GM23338 (cell line): ENCODE measurements around the gene CNNM1. TPM values are rescaled to one million over a fixed set of nuclear protein-coding genes. Genes with fewer than 3 reads are reported as not detected.

Source experiments
- ATAC-seq: fragments of 200-7000 bp; cut with Tn5 transposase; 3 replicates; pipeline ENCODE4 v1.9.1; 2020
- DNase-seq: peaks from one replicate; pipeline ENCODE4 v3.0.0-alpha.2; 2015; ENCODE audit warnings: low spot score
- H2AFZ ChIP-seq: fragments of 200-600 bp; sonication (generic); 2 replicates; pipeline ENCODE4 v1.8.0; 2016; ENCODE audit warnings: antibody characterized with exemption, mild to moderate bottlenecking, moderate library complexity
- H3F3A ChIP-seq: fragments of 200-600 bp; sonication (generic); replicated peaks from 2 replicates; pipeline ENCODE4 v1.8.0; 2017; ENCODE audit warnings: antibody characterized with exemption, mixed run types, low read depth
- H3K27ac ChIP-seq: fragments of 200-600 bp; sonication (generic); 2 replicates; pipeline ENCODE4 v1.6.1; 2016; ENCODE audit warnings: low read depth
- H3K27me3 ChIP-seq: fragments of 200-600 bp; sonication (generic); 2 replicates; pipeline ENCODE4 v1.8.0; 2016; ENCODE audit warnings: mild to moderate bottlenecking, mixed run types, moderate library complexity; ENCODE audit not compliant: insufficient read depth
- H3K36me3 ChIP-seq: fragments of 200-600 bp; sonication (generic); 2 replicates; pipeline ENCODE4 v1.8.0; 2016; ENCODE audit warnings: mild to moderate bottlenecking; ENCODE audit not compliant: insufficient read depth
- H3K4me1 ChIP-seq: fragments of 200-600 bp; sonication (generic); 2 replicates; pipeline ENCODE4 v1.8.0; 2016; ENCODE audit warnings: mild to moderate bottlenecking, moderate library complexity; ENCODE audit not compliant: insufficient read depth
- H3K4me2 ChIP-seq: fragments of 200-600 bp; sonication (generic); 2 replicates; pipeline ENCODE4 v1.7.1; 2017; ENCODE audit warnings: mixed run types
- H3K4me3 ChIP-seq: fragments of 200-600 bp; sonication (generic); 2 replicates; pipeline ENCODE4 v1.6.1; 2016; ENCODE audit warnings: mixed run types
- H3K79me2 ChIP-seq: fragments of 200-600 bp; sonication (generic); replicated peaks from 2 replicates; pipeline ENCODE4 v1.8.0; 2017; ENCODE audit warnings: mild to moderate bottlenecking; ENCODE audit not compliant: insufficient read depth
- H3K9me2 ChIP-seq: fragments of 200-600 bp; sonication (generic); 2 replicates; pipeline ENCODE4 v1.8.0; 2017; ENCODE audit not compliant: insufficient read depth
- H4K20me1 ChIP-seq: fragments of 200-600 bp; sonication (generic); replicated peaks from 2 replicates; pipeline ENCODE4 v1.8.0; 2017; ENCODE audit warnings: mild to moderate bottlenecking; ENCODE audit not compliant: insufficient read depth
- H3K27ac Mint-ChIP-seq: 2 replicates; pipeline ENCODE4 v1.8.0; 2020; ENCODE audit warnings: inconsistent platforms, mild to moderate bottlenecking, moderate library complexity, mixed read lengths
- H3K27me3 Mint-ChIP-seq: 3 replicates; pipeline ENCODE4 v1.8.0; 2022; ENCODE audit warnings: low read depth, mild to moderate bottlenecking, moderate library complexity, mixed read lengths, inconsistent platforms; ENCODE audit not compliant: insufficient read depth, poor library complexity
- H3K36me3 Mint-ChIP-seq: 3 replicates; pipeline ENCODE4 v1.8.0; 2021; ENCODE audit warnings: low read depth, mild to moderate bottlenecking, inconsistent platforms, moderate library complexity, mixed read lengths
- H3K4me1 Mint-ChIP-seq: 3 replicates; pipeline ENCODE4 v1.8.0; 2020; ENCODE audit warnings: mild to moderate bottlenecking, inconsistent platforms, mixed read lengths
- H3K4me3 Mint-ChIP-seq: 3 replicates; pipeline ENCODE4 v1.8.0; 2021; ENCODE audit warnings: moderate library complexity, mild to moderate bottlenecking, inconsistent platforms, mixed read lengths
- H3K9me3 Mint-ChIP-seq: 3 replicates; pipeline ENCODE4 v1.8.0; 2020; ENCODE audit warnings: moderate library complexity, mild to moderate bottlenecking, inconsistent platforms, mixed read lengths
- STAT1 ChIP-seq: IDR thresholded peaks from one replicate; pipeline ENCODE4 v1.6.1; 2016; ENCODE audit warnings: antibody characterized with exemption; ENCODE audit not compliant: unreplicated experiment
- ZNF331 ChIP-seq: fragments of 250-450 bp; sonication (Bioruptor Pico); IDR thresholded peaks from 2 replicates; pipeline ENCODE4 v1.5.0; 2020; ENCODE audit warnings: low read depth, mild to moderate bottlenecking, moderate library complexity
- polyA plus RNA-seq: library from polyadenylated mRNA; unstranded; fragments of >200 nt; fragmentation: Nextera tagmentation; extraction: Ambion mirVana; gene quantifications from 2 replicates; pipeline ENCODE4 v1.2.1, GENCODE V29; 2016
- total RNA-seq: library from RNA; depleted of rRNA; stranded (reverse); fragments of >200 nt; shearing (Covaris generic); gene quantifications from 2 replicates; pipeline ENCODE4 v1.2.3, GENCODE V29; 2014
- TF ChIP-seq, protein P1 (sequence below): fragments of 250-450 bp; sonication (Bioruptor Pico); IDR thresholded peaks from 2 replicates; pipeline ENCODE4 v1.5.0; 2020; ENCODE audit warnings: mild to moderate bottlenecking, moderate library complexity
- TF ChIP-seq, protein P2 (sequence below): IDR thresholded peaks from one replicate; pipeline ENCODE4 v1.6.1; 2018; ENCODE audit warnings: antibody characterized with exemption; ENCODE audit not compliant: unreplicated experiment
- TF ChIP-seq, protein P3 (sequence below), 2 experiments: fragments of 200-600 bp in 1 of 2; sonication (generic) in 1 of 2; conservative IDR thresholded peaks; 2 replicates each; pipeline versions ENCODE4 v1.5.1 to v1.6.1; 2016 to 2017; ENCODE audit warnings: antibody characterized with exemption in 2 of 2, low read depth in 2 of 2, mild to moderate bottlenecking in 2 of 2, moderate library complexity in 1 of 2

CNNM1 gene
- total and polyA plus RNA-seq, 2 experiments from 2014 or later: 0.52 to 0.90 TPM

DNA sequence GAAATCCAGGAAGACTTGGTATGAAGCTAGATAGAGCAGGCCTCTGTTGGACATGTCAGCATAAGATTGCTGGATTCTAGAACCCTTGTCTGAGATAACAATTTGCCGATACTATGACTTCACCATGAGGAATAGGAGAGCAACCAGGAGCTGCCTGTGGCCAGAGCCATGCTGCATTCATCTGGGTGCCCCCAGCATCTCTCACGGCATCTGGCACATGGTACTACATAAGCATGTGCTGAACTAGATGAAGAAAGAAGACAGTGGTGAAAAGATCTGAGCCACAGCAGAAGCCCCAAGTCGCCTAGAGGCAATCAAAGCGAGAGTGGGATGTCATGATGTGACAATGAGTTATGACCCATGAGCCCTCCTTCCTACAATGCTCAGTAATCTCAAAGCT is 81.7 kb downstream of the CNNM1 start:
- H3K27ac Mint-ChIP-seq: no peak overlapping the region
- no peaks in the 10 kb centered on the region for H3F3A ChIP-seq
- H3K79me2 ChIP-seq: peaks cover 10% of the 10 kb centered on the region
- DNase-seq (no peak), ATAC-seq (no peak)
- H3K4me1 Mint-ChIP-seq: peaks cover 13% of the 10 kb centered on the region; the same call in 2 of the 3 replicates
- H3K9me2 ChIP-seq: no peaks in the 10 kb centered on the region
- TF ChIP-seq ZNF331 (CRISPR knock-in tag) (no peak), STAT1 (no peak)
- TF ChIP-seq, protein P1, sequence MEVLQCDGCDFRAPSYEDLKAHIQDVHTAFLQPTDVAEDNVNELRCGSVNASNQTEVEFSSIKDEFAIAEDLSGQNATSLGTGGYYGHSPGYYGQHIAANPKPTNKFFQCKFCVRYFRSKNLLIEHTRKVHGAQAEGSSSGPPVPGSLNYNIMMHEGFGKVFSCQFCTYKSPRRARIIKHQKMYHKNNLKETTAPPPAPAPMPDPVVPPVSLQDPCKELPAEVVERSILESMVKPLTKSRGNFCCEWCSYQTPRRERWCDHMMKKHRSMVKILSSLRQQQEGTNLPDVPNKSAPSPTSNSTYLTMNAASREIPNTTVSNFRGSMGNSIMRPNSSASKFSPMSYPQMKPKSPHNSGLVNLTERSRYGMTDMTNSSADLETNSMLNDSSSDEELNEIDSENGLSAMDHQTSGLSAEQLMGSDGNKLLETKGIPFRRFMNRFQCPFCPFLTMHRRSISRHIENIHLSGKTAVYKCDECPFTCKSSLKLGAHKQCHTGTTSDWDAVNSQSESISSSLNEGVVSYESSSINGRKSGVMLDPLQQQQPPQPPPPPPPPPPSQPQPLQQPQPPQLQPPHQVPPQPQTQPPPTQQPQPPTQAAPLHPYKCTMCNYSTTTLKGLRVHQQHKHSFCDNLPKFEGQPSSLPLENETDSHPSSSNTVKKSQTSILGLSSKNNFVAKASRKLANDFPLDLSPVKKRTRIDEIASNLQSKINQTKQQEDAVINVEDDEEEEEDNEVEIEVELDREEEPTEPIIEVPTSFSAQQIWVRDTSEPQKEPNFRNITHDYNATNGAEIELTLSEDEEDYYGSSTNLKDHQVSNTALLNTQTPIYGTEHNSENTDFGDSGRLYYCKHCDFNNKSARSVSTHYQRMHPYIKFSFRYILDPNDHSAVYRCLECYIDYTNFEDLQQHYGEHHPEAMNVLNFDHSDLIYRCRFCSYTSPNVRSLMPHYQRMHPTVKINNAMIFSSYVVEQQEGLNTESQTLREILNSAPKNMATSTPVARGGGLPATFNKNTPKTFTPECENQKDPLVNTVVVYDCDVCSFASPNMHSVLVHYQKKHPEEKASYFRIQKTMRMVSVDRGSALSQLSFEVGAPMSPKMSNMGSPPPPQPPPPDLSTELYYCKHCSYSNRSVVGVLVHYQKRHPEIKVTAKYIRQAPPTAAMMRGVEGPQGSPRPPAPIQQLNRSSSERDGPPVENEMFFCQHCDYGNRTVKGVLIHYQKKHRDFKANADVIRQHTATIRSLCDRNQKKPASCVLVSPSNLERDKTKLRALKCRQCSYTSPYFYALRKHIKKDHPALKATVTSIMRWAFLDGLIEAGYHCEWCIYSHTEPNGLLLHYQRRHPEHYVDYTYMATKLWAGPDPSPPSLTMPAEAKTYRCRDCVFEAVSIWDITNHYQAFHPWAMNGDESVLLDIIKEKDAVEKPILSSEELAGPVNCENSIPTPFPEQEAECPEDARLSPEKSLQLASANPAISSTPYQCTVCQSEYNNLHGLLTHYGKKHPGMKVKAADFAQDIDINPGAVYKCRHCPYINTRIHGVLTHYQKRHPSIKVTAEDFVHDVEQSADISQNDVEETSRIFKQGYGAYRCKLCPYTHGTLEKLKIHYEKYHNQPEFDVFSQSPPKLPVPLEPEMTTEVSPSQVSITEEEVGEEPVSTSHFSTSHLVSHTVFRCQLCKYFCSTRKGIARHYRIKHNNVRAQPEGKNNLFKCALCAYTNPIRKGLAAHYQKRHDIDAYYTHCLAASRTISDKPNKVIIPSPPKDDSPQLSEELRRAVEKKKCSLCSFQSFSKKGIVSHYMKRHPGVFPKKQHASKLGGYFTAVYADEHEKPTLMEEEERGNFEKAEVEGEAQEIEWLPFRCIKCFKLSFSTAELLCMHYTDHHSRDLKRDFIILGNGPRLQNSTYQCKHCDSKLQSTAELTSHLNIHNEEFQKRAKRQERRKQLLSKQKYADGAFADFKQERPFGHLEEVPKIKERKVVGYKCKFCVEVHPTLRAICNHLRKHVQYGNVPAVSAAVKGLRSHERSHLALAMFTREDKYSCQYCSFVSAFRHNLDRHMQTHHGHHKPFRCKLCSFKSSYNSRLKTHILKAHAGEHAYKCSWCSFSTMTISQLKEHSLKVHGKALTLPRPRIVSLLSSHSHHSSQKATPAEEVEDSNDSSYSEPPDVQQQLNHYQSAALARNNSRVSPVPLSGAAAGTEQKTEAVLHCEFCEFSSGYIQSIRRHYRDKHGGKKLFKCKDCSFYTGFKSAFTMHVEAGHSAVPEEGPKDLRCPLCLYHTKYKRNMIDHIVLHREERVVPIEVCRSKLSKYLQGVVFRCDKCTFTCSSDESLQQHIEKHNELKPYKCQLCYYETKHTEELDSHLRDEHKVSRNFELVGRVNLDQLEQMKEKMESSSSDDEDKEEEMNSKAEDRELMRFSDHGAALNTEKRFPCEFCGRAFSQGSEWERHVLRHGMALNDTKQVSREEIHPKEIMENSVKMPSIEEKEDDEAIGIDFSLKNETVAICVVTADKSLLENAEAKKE (CRISPR knock-in tag): no peak
- TF ChIP-seq, protein P2, sequence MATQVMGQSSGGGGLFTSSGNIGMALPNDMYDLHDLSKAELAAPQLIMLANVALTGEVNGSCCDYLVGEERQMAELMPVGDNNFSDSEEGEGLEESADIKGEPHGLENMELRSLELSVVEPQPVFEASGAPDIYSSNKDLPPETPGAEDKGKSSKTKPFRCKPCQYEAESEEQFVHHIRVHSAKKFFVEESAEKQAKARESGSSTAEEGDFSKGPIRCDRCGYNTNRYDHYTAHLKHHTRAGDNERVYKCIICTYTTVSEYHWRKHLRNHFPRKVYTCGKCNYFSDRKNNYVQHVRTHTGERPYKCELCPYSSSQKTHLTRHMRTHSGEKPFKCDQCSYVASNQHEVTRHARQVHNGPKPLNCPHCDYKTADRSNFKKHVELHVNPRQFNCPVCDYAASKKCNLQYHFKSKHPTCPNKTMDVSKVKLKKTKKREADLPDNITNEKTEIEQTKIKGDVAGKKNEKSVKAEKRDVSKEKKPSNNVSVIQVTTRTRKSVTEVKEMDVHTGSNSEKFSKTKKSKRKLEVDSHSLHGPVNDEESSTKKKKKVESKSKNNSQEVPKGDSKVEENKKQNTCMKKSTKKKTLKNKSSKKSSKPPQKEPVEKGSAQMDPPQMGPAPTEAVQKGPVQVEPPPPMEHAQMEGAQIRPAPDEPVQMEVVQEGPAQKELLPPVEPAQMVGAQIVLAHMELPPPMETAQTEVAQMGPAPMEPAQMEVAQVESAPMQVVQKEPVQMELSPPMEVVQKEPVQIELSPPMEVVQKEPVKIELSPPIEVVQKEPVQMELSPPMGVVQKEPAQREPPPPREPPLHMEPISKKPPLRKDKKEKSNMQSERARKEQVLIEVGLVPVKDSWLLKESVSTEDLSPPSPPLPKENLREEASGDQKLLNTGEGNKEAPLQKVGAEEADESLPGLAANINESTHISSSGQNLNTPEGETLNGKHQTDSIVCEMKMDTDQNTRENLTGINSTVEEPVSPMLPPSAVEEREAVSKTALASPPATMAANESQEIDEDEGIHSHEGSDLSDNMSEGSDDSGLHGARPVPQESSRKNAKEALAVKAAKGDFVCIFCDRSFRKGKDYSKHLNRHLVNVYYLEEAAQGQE: no peak
- TF ChIP-seq, protein P3, sequence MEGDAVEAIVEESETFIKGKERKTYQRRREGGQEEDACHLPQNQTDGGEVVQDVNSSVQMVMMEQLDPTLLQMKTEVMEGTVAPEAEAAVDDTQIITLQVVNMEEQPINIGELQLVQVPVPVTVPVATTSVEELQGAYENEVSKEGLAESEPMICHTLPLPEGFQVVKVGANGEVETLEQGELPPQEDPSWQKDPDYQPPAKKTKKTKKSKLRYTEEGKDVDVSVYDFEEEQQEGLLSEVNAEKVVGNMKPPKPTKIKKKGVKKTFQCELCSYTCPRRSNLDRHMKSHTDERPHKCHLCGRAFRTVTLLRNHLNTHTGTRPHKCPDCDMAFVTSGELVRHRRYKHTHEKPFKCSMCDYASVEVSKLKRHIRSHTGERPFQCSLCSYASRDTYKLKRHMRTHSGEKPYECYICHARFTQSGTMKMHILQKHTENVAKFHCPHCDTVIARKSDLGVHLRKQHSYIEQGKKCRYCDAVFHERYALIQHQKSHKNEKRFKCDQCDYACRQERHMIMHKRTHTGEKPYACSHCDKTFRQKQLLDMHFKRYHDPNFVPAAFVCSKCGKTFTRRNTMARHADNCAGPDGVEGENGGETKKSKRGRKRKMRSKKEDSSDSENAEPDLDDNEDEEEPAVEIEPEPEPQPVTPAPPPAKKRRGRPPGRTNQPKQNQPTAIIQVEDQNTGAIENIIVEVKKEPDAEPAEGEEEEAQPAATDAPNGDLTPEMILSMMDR (conservative IDR thresholded peaks at IDR 0.05; ENCODE audit: low read depth in 2 of 2): no peak
- peaks cover 2% of the 10 kb centered on the region; the same call in 1 of the 2 replicates for H3K36me3 ChIP-seq
- peaks cover 5% of the 10 kb centered on the region for H3K27me3 Mint-ChIP-seq
- H3K27me3 ChIP-seq: no peaks in the 10 kb centered on the region
- H4K20me1 ChIP-seq: peaks cover 14% of the 10 kb centered on the region
- H3K4me3 ChIP-seq: no peak overlapping the region
- H2AFZ ChIP-seq: no peak overlapping the region
- no peak overlapping the region for H3K27ac ChIP-seq
- H3K4me3 Mint-ChIP-seq: no peak overlapping the region
- H3K36me3 Mint-ChIP-seq: peaks cover 13% of the 10 kb centered on the region
- no peaks in the 10 kb centered on the region for H3K4me1 ChIP-seq
- H3K9me3 Mint-ChIP-seq: no peaks in the 10 kb centered on the region
- no peak overlapping the region for H3K4me2 ChIP-seq
